HCT116 (cell line): ENCODE data around the gene UCN2. TPM values are rescaled to one million over a fixed set of nuclear protein-coding genes. Genes with fewer than 3 reads are reported as not detected.
A peak's percentile ranks its signal among the peaks of the same experiment; 100 is the strongest.

Experiments used
- ATAC-seq: fragments of 200-7000 bp; cut with Tn5 transposase; 2 replicates; pipeline ENCODE4 v1.9.1; 2020; ENCODE audit warnings: mild to moderate bottlenecking, moderate library complexity
- BruUV-seq: library from RNA; stranded (reverse); fragments of 400-500 nt; replicated peaks from 2 replicates; lab custom pipeline; 2021; lab: Mats Ljungman, UMichigan
- CTCF ChIA-PET: fragments of 300-600 bp; sonication (Branson Sonifier 250); formaldehyde crosslinking; loops from one replicate; lab custom pipeline; 2021; ENCODE audit warnings: antibody characterized with exemption; lab: Charles Lee
- POLR2A ChIA-PET: fragments of 300-600, 350-600 bp; sonication (Branson Sonifier 250); formaldehyde crosslinking; loops from one replicate; lab custom pipeline; 2021; ENCODE audit warnings: antibody characterized with exemption; lab: Charles Lee
- RAD21 ChIA-PET, 2 experiments: fragments of 300-600 bp; sonication (Branson Sonifier 250); formaldehyde crosslinking; loops; one replicate each; lab custom pipeline; 2023; ENCODE audit warnings: low total read pairs in 2 of 2; ENCODE audit not compliant: uncharacterized antibody in 2 of 2, unreplicated experiment in 2 of 2, low non-redundant PET in 1 of 2; lab: Charles Lee
- DNase-seq: peaks from one replicate; pipeline ENCODE4 v3.0.0-alpha.2; 2010; ENCODE audit warnings: low read depth, low spot score
- H2AFZ ChIP-seq: fragments of 200-600 bp; shearing (Covaris generic), sonication (generic); 2 replicates; pipeline ENCODE4 v1.6.1; 2017; ENCODE audit warnings: low read depth, mixed run types, mixed read lengths, antibody characterized with exemption, low read length; ENCODE audit not compliant: poor library complexity, severe bottlenecking
- H3K27ac ChIP-seq: 2 replicates; pipeline ENCODE4 v1.5.1; 2012; ENCODE audit warnings: low read depth, low read length
- H3K27me3 ChIP-seq: fragments of 200-600 bp; sonication (generic); 2 replicates; pipeline ENCODE4 v1.6.1; 2016; ENCODE audit warnings: mixed run types, low read length, mixed read lengths; ENCODE audit not compliant: insufficient read depth
- H3K36me3 ChIP-seq, 2 experiments: fragments of 200-500 bp in 1 of 2; fragments of 200-600 bp in 1 of 2; sonication (Bioruptor generic) in 1 of 2; sonication (generic) in 1 of 2; 2 replicates each; pipeline versions ENCODE4 v1.5.1 to v1.6.1; 2014 to 2016; ENCODE audit warnings: low read length in 2 of 2, inconsistent platforms in 1 of 2, mixed read lengths in 1 of 2, mixed run types in 1 of 2; ENCODE audit not compliant: insufficient read depth in 2 of 2, control insufficient read depth in 1 of 2
- H3K4me1 ChIP-seq, 2 experiments: fragments of 200-600 bp in 1 of 2; sonication (generic) in 1 of 2; 2 replicates each; pipeline versions ENCODE4 v1.5.1 to v1.6.1; 2012 to 2017; ENCODE audit warnings: low read length in 2 of 2, inconsistent platforms in 1 of 2, mild to moderate bottlenecking in 1 of 2, mixed read lengths in 1 of 2, mixed run types in 1 of 2, moderate library complexity in 1 of 2; ENCODE audit not compliant: insufficient read depth in 2 of 2, control insufficient read depth in 1 of 2
- H3K4me2 ChIP-seq: fragments of 200-600 bp; sonication (generic); 2 replicates; pipeline ENCODE4 v1.6.1; 2017; ENCODE audit warnings: mixed run types, low read length, mixed read lengths
- H3K4me3 ChIP-seq, 2 experiments: fragments of 200-600 bp in 1 of 2; sonication (generic) in 1 of 2; replicated peaks in 1 of 2; 2 replicates each; pipeline ENCODE4 v1.5.1; 2011 to 2016; ENCODE audit warnings: low read length in 2 of 2, control low read depth in 1 of 2, low read depth in 1 of 2, mild to moderate bottlenecking in 1 of 2, mixed read lengths in 1 of 2, mixed run types in 1 of 2
- H3K79me2 ChIP-seq: fragments of 200-600 bp; sonication (generic); 2 replicates; pipeline ENCODE4 v1.6.1; 2017; ENCODE audit warnings: mild to moderate bottlenecking, mixed run types, low read length, moderate library complexity, mixed read lengths; ENCODE audit not compliant: insufficient read depth
- H3K9ac ChIP-seq: fragments of 200-600 bp; sonication (generic); 2 replicates; pipeline ENCODE4 v1.6.1; 2016; ENCODE audit warnings: low read length, mixed read lengths
- H3K9me2 ChIP-seq: fragments of 200-600 bp; sonication (generic), shearing (Covaris generic); 2 replicates; pipeline ENCODE4 v1.6.1; 2017; ENCODE audit warnings: mixed run types, mild to moderate bottlenecking, moderate library complexity; ENCODE audit not compliant: insufficient read depth
- H3K9me3 ChIP-seq, 2 experiments: fragments of 200-500 bp in 1 of 2; fragments of 200-600 bp in 1 of 2; sonication (Bioruptor generic) in 1 of 2; sonication (generic) in 1 of 2; 2 replicates each; pipeline ENCODE4 v1.6.1; 2014 to 2017; ENCODE audit warnings: low read length in 2 of 2, mixed read lengths in 2 of 2, inconsistent platforms in 1 of 2, low read depth in 1 of 2, mild to moderate bottlenecking in 1 of 2, mixed run types in 1 of 2, moderate library complexity in 1 of 2; ENCODE audit not compliant: control insufficient read depth in 1 of 2, insufficient read depth in 1 of 2
- H4K20me1 ChIP-seq: fragments of 200-600 bp; sonication (generic), shearing (Covaris generic); 2 replicates; pipeline ENCODE4 v1.6.1; 2017; ENCODE audit warnings: mixed run types, mild to moderate bottlenecking, moderate library complexity; ENCODE audit not compliant: insufficient read depth
- POLR2A ChIP-seq: IDR thresholded peaks from 2 replicates; pipeline ENCODE4 v1.7.0; 2011; ENCODE audit warnings: borderline replicate concordance; ENCODE audit not compliant: insufficient read depth, insufficient read length; ENCODE audit errors: extremely low read depth
- TCF7L2 ChIP-seq: IDR thresholded peaks from 2 replicates; pipeline ENCODE4 v1.7.0; 2011; ENCODE audit warnings: borderline replicate concordance, inconsistent platforms; ENCODE audit not compliant: insufficient read depth, insufficient read length; ENCODE audit errors: extremely low read depth
- ZFX ChIP-seq: fragments of 450-650 bp; IDR thresholded peaks from 2 replicates; pipeline ENCODE4 v1.6.1; 2017
- intact Hi-C: fragments of 100-400 bp; cut with micrococcal nuclease; formaldehyde crosslinking; loops from 2 replicates; pipeline ENCODE4 v1.10.0; 2022
- total RNA-seq: library from RNA; stranded (reverse); gene quantifications from one replicate; pipeline ENCODE4 v1.2.1, GENCODE V29; 2021; ENCODE audit not compliant: unreplicated experiment
- TF ChIP-seq, protein P1 (sequence below): IDR thresholded peaks from 2 replicates; pipeline ENCODE4 v1.6.1; 2012; ENCODE audit warnings: low read depth

Gene UCN2
- total RNA-seq, 1 experiment from 2014 or later: 1.5 TPM

DNA sequence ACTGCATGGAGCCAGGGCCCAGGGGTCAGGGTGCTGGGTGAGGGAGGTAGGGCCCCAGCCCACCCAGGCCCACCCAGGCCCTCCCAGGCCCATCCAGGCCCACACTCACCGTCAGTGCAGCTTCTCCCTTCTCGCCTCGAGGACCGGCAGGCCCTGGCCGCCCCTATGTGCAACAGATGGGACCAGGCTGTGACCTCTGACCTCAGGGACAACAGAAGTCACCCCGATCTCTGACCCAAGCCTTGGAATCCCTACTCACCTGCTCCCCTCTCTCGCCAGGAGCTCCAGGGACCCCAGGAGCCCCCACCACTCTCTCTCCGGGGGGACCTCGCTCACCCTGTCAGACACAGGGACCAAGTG lies 2.8 kb upstream of the UCN2 start:
- peaks cover 38 to 58% of the 10 kb centered on the region in 2 experiments for H3K4me1 ChIP-seq
- intact Hi-C loops: no loop called here
- CTCF ChIA-PET: interaction anchor here (1.0 kb wide), 1 partner anchor 8 kb away, joined by 3 read pairs; no protein-coding TSS in a partner anchor

DNA sequence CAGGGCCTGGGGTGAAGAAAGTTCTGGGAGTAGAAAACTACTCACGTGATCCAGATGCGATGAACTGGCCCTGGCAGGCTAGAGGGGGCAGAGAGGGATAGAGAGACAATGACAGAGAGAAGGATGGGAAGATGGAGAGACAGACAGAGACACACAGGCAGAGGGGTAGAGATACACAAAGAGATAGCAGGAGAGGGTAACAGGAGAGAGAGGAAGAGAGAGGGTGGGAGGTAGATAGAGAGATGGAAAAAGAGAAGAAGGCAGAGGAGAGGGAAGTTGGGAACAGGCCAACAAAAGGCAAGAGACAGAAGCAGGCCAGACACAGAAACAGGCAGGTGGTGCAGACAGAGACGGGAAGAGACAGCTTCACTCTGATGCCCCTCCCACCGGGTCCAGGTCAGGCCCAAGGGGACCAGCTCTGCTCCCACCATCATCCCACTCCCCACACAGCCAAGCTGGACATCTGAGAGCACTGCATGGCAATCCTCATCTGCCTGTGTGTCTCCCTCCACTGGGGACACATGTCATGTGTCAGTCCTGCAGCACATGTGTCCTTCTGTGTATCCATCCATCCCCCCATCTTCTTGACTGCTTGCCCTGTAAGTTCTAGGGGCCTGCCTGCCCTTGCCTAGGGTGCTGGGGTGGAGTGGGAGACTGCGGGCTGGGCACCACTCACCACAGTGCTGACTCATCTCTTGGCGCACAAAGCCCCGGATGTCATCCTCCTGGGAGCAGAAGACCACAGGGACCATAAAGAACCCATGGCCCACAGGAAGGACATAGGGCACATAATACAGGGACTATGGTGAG lies 2.2 kb upstream of the UCN2 start:
- intact Hi-C loops: no loop called here
- Histone ChIP-seq H3K4me2 (peak overlapping the region; percentile 71), H3K4me1 (peaks cover 44 to 64% of the 10 kb centered on the region in 2 experiments), H3K79me2 (no peaks in the 10 kb centered on the region), H3K36me3 (no peaks in the 10 kb centered on the region), H3K9me3 (no peaks in the 10 kb centered on the region), H3K27ac (peak overlapping the region; percentile 58), H3K4me3 (no peak overlapping the region), H3K9ac (peak overlapping the region; percentile 31), H3K9me2 (no peaks in the 10 kb centered on the region), H4K20me1 (no peaks in the 10 kb centered on the region), H2AFZ (no peak overlapping the region), H3K27me3 (no peaks in the 10 kb centered on the region)
- ATAC-seq (peak; percentile 65), DNase-seq (peak; percentile 21)
- ChIA-PET POLR2A (no interaction called here), RAD21 (no interaction called here), CTCF (no interaction called here)
- no TSS peak for BruUV-seq
- peak; percentile 31; the same call in 1 of the 2 replicates for TF ChIP-seq ZFX
- TF ChIP-seq, protein P1, sequence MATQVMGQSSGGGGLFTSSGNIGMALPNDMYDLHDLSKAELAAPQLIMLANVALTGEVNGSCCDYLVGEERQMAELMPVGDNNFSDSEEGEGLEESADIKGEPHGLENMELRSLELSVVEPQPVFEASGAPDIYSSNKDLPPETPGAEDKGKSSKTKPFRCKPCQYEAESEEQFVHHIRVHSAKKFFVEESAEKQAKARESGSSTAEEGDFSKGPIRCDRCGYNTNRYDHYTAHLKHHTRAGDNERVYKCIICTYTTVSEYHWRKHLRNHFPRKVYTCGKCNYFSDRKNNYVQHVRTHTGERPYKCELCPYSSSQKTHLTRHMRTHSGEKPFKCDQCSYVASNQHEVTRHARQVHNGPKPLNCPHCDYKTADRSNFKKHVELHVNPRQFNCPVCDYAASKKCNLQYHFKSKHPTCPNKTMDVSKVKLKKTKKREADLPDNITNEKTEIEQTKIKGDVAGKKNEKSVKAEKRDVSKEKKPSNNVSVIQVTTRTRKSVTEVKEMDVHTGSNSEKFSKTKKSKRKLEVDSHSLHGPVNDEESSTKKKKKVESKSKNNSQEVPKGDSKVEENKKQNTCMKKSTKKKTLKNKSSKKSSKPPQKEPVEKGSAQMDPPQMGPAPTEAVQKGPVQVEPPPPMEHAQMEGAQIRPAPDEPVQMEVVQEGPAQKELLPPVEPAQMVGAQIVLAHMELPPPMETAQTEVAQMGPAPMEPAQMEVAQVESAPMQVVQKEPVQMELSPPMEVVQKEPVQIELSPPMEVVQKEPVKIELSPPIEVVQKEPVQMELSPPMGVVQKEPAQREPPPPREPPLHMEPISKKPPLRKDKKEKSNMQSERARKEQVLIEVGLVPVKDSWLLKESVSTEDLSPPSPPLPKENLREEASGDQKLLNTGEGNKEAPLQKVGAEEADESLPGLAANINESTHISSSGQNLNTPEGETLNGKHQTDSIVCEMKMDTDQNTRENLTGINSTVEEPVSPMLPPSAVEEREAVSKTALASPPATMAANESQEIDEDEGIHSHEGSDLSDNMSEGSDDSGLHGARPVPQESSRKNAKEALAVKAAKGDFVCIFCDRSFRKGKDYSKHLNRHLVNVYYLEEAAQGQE: no peak
- TF ChIP-seq TCF7L2: peak; percentile 42

More for the DNA sequence above, 2.8 kb upstream of the UCN2 start:
- ChIA-PET POLR2A (no interaction called here), RAD21 (no interaction called here)
- Histone ChIP-seq H2AFZ (no peak overlapping the region), H3K9me2 (no peaks in the 10 kb centered on the region), H3K27ac (peak overlapping the region; percentile 58), H3K36me3 (no peaks in the 10 kb centered on the region), H3K27me3 (no peaks in the 10 kb centered on the region), H3K79me2 (no peaks in the 10 kb centered on the region), H3K9ac (peak overlapping the region; percentile 31), H4K20me1 (no peaks in the 10 kb centered on the region), H3K4me3 (no peak overlapping the region), H3K9me3 (no peaks in the 10 kb centered on the region), H3K4me2 (peak overlapping the region; percentile 71)
- TF ChIP-seq ZFX: peak; percentile 2; the same call in 1 of the 2 replicates
- TF ChIP-seq POLR2A: no peak
- ATAC-seq: no peak
- BruUV-seq: no TSS peak
- DNase-seq: no peak
